ENCODE measurements around the gene IDI1. TPM values are rescaled to one million over a fixed set of nuclear protein-coding genes. Genes with fewer than 3 reads are reported as not detected.

IDI1 gene
- total RNA-seq, 2 donors from 2014 or later = 30.9 to 36.8 TPM

GRCh38 chr10:996031-996430 lies 52.9 kb downstream of the IDI1 start:
- intact Hi-C loops (cut with DNase I) = no loop called here
- 96% methylated on average over 12 of the region's 12 CpGs for WGBS
- TF ChIP-seq POLR2A (IDR thresholded peaks at IDR 0.05) = no peak
- no peak for TF ChIP-seq POLR2AphosphoS5 (IDR thresholded peaks at IDR 0.05)
- TF ChIP-seq CTCF (IDR thresholded peaks at IDR 0.05) = no peak
- H3K4me3 ChIP-seq = no peak overlapping the region
- DNase-seq (ENCODE audit: low spot score) = no peak
- H3K4me1 ChIP-seq (replicated peaks) = no peaks in the 10 kb centered on the region
- H3K9me3 ChIP-seq = no peaks in the 10 kb centered on the region
- H3K36me3 ChIP-seq = peaks cover 7 to 27% of the 10 kb centered on the region in 2 donors
- H3K27ac ChIP-seq = no peak overlapping the region
- H3K27me3 ChIP-seq (replicated peaks; ENCODE audit: insufficient read depth) = no peaks in the 10 kb centered on the region

GRCh38 chr10:995559-995926 lies 53.4 kb downstream of the IDI1 start:
- Histone ChIP-seq H3K9me3 (no peaks in the 10 kb centered on the region), H3K4me3 (no peak overlapping the region), H3K36me3 (peaks cover 4 to 22% of the 10 kb centered on the region in 2 donors), H3K4me1 (replicated peaks) (no peaks in the 10 kb centered on the region), H3K27me3 (replicated peaks; ENCODE audit: insufficient read depth) (no peaks in the 10 kb centered on the region), H3K27ac (no peak overlapping the region)
- TF ChIP-seq POLR2A (IDR thresholded peaks at IDR 0.05) (no peak), POLR2AphosphoS5 (IDR thresholded peaks at IDR 0.05) (no peak), CTCF (IDR thresholded peaks at IDR 0.05) (no peak)
- intact Hi-C loops (cut with DNase I) = no loop called here
- 89% methylated on average over 7 of the region's 7 CpGs for WGBS
- DNase-seq (ENCODE audit: low spot score) = no peak

- WGBS = 96% methylated on average over 6 of the region's 6 CpGs
- TF ChIP-seq POLR2AphosphoS5 (IDR thresholded peaks at IDR 0.05) (no peak), CTCF (IDR thresholded peaks at IDR 0.05) (no peak), POLR2A (IDR thresholded peaks at IDR 0.05) (no peak)
- Histone ChIP-seq H3K27me3 (replicated peaks; ENCODE audit: insufficient read depth) (no peaks in the 10 kb centered on the region), H3K27ac (no peak overlapping the region), H3K4me3 (no peak overlapping the region), H3K36me3 (peaks cover 4 to 20% of the 10 kb centered on the region in 2 donors), H3K4me1 (replicated peaks) (no peaks in the 10 kb centered on the region), H3K9me3 (no peaks in the 10 kb centered on the region)
- no peak for DNase-seq (ENCODE audit: low spot score)
- intact Hi-C loops (cut with DNase I) = no loop called here
These were observed 53.9 kb downstream of the IDI1 start for GRCh38 chr10:994836-995558.

GRCh38 chr10:992871-993270 lies 56.0 kb downstream of the IDI1 start:
- Histone ChIP-seq H3K9me3 (no peaks in the 10 kb centered on the region), H3K4me3 (no peak overlapping the region), H3K4me1 (replicated peaks) (peaks cover 5% of the 10 kb centered on the region), H3K27me3 (replicated peaks; ENCODE audit: insufficient read depth) (no peaks in the 10 kb centered on the region), H3K36me3 (peaks cover 0 to 4% of the 10 kb centered on the region in 2 donors), H3K27ac (no peak overlapping the region)
- DNase-seq (ENCODE audit: low spot score) = no peak
- intact Hi-C loops (cut with DNase I) = no loop called here
- TF ChIP-seq POLR2AphosphoS5 (IDR thresholded peaks at IDR 0.05) (no peak), POLR2A (IDR thresholded peaks at IDR 0.05) (no peak), CTCF (IDR thresholded peaks at IDR 0.05) (no peak)

GRCh38 chr10:992467-992866 lies 56.5 kb downstream of the IDI1 start:
- 97% methylated on average over 6 of the region's 6 CpGs for WGBS
- no peak for DNase-seq (ENCODE audit: low spot score)
- Histone ChIP-seq H3K27me3 (replicated peaks; ENCODE audit: insufficient read depth) (no peaks in the 10 kb centered on the region), H3K4me1 (replicated peaks) (peaks cover 5% of the 10 kb centered on the region), H3K9me3 (no peaks in the 10 kb centered on the region), H3K4me3 (no peak overlapping the region), H3K27ac (no peak overlapping the region), H3K36me3 (peaks cover 0 to 4% of the 10 kb centered on the region in 2 donors)
- intact Hi-C loops (cut with DNase I) = no loop called here
- TF ChIP-seq POLR2AphosphoS5 (IDR thresholded peaks at IDR 0.05) (no peak), POLR2A (IDR thresholded peaks at IDR 0.05) (no peak), CTCF (IDR thresholded peaks at IDR 0.05) (no peak)
